ENCODE results near the gene EDIL3. TPM values are rescaled to one million over a fixed set of nuclear protein-coding genes. Genes with fewer than 3 reads are reported as not detected.

The EDIL3 gene
- total RNA-seq, 6 experiments from 2014 or later: 3.0 to 52.7 (median 47.5) TPM

GRCh38 chr5:84197538-84197937 lies 187.1 kb downstream of the EDIL3 start:
- no peak for DNase-seq
- Mint-ChIP-seq H3K27ac (no peak overlapping the region), H3K27me3 (ENCODE audit: insufficient read depth) (no peaks in the 10 kb centered on the region)

GRCh38 chr5:84191281-84191680 lies 193.4 kb downstream of the EDIL3 start:
- H3K4me1 Mint-ChIP-seq (ENCODE audit: low read depth): no peaks in the 10 kb centered on the region

More at GRCh38 chr5:84197538-84197937, 187.1 kb downstream of the EDIL3 start:
- Mint-ChIP-seq H3K9me3 (peaks cover 22% of the 10 kb centered on the region; the same call in 1 of the 2 replicates), H3K4me1 (ENCODE audit: low read depth) (peaks cover 5% of the 10 kb centered on the region; the same call in 1 of the 2 replicates), H3K36me3 (ENCODE audit: low read depth) (no peaks in the 10 kb centered on the region; the same call in 1 of the 2 replicates), H3K4me3 (no peak overlapping the region)
- TF ChIP-seq CTCF (IDR thresholded peaks at IDR 0.05): no peak

GRCh38 chr5:84184857-84185256 lies 199.8 kb downstream of the EDIL3 start:
- Mint-ChIP-seq H3K27me3 (ENCODE audit: insufficient read depth) (no peaks in the 10 kb centered on the region; the same call in 1 of the 2 replicates), H3K36me3 (ENCODE audit: low read depth) (peaks cover 6% of the 10 kb centered on the region; the same call in 1 of the 2 replicates), H3K4me3 (no peak overlapping the region), H3K4me1 (ENCODE audit: low read depth) (no peaks in the 10 kb centered on the region; the same call in 1 of the 2 replicates), H3K9me3 (peaks cover 18% of the 10 kb centered on the region), H3K27ac (no peak overlapping the region)
- no peak for DNase-seq
- no peak for TF ChIP-seq CTCF (IDR thresholded peaks at IDR 0.05)

More at GRCh38 chr5:84191281-84191680, 193.4 kb downstream of the EDIL3 start:
- no peak for DNase-seq
- no peak overlapping the region for H3K4me3 Mint-ChIP-seq
- no peaks in the 10 kb centered on the region for H3K36me3 Mint-ChIP-seq (ENCODE audit: low read depth)
- peaks cover 4% of the 10 kb centered on the region; the same call in 1 of the 2 replicates for H3K9me3 Mint-ChIP-seq
- H3K27ac Mint-ChIP-seq: no peak overlapping the region
- no peak for TF ChIP-seq CTCF (IDR thresholded peaks at IDR 0.05)
- H3K27me3 Mint-ChIP-seq (ENCODE audit: insufficient read depth): no peaks in the 10 kb centered on the region

GRCh38 chr5:84181093-84181492 lies 203.6 kb downstream of the EDIL3 start:
- no peak overlapping the region for H3K27ac Mint-ChIP-seq
- no peak for TF ChIP-seq CTCF (IDR thresholded peaks at IDR 0.05)
- no peak for DNase-seq
- peaks cover 11% of the 10 kb centered on the region for H3K36me3 Mint-ChIP-seq (ENCODE audit: low read depth)
- no peaks in the 10 kb centered on the region; the same call in 1 of the 2 replicates for H3K27me3 Mint-ChIP-seq (ENCODE audit: insufficient read depth)
- H3K4me3 Mint-ChIP-seq: no peak overlapping the region
- peaks cover 18% of the 10 kb centered on the region for H3K9me3 Mint-ChIP-seq
- no peaks in the 10 kb centered on the region; the same call in 1 of the 2 replicates for H3K4me1 Mint-ChIP-seq (ENCODE audit: low read depth)

GRCh38 chr5:84168841-84169240 lies 215.8 kb downstream of the EDIL3 start:
- H3K36me3 Mint-ChIP-seq (ENCODE audit: low read depth): no peaks in the 10 kb centered on the region
- no peak overlapping the region for H3K4me3 Mint-ChIP-seq
- H3K27ac Mint-ChIP-seq: no peak overlapping the region
- no peak for TF ChIP-seq CTCF (IDR thresholded peaks at IDR 0.05)
- no peaks in the 10 kb centered on the region; the same call in 1 of the 2 replicates for H3K4me1 Mint-ChIP-seq (ENCODE audit: low read depth)
- DNase-seq: no peak
- no peaks in the 10 kb centered on the region; the same call in 1 of the 2 replicates for H3K27me3 Mint-ChIP-seq (ENCODE audit: insufficient read depth)
- peaks cover 3% of the 10 kb centered on the region; the same call in 1 of the 2 replicates for H3K9me3 Mint-ChIP-seq

All from HFFc6 (cell line).